Stimulated activated naive CD8-positive, alpha-beta T cell treated with anti-CD3 and anti-CD28 coated beads, Interleukin-15, Interleukin-2, amounts not matched to agents 100 ng/mL and 50 ng/mL, for 24 hours (primary cell): ENCODE results near the gene HAUS7.

Experiments used
- H3K27ac Mint-ChIP-seq: one replicate; pipeline ENCODE4 v1.8.0; 2021; ENCODE audit warnings: mild to moderate bottlenecking, mixed read lengths
- H3K27me3 Mint-ChIP-seq: one replicate; pipeline ENCODE4 v1.8.0; 2021; ENCODE audit warnings: mixed read lengths
- H3K36me3 Mint-ChIP-seq: one replicate; pipeline ENCODE4 v1.8.0; 2021; ENCODE audit warnings: low read depth, mixed read lengths
- H3K4me1 Mint-ChIP-seq: one replicate; pipeline ENCODE4 v1.8.0; 2021; ENCODE audit warnings: low read depth, mixed read lengths
- H3K4me3 Mint-ChIP-seq: one replicate; pipeline ENCODE4 v1.8.0; 2021; ENCODE audit warnings: mild to moderate bottlenecking, mixed read lengths
- H3K9me3 Mint-ChIP-seq: one replicate; pipeline ENCODE4 v1.8.0; 2021; ENCODE audit warnings: mixed read lengths

HAUS7 gene

DNA sequence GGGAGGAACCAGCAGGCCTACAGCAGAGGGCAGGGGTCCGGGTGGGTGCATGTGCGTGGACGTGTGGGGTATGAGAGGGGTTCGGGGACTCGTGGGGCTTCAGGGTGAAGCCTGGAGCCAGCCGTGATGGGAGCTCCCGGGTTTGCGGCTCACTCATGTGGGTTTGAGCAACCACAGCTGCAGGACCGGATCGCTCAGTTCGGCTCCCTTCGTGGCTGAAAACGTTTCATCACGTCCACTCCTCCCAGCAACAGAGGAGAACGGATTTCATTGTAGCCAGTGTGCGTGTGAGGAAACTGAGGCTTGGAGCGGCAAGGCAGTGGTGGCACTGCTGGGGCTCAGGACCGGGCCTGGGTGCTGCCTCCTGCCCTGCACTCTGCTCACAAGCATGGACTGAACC is 35.0 kb upstream of the HAUS7 start:
- Mint-ChIP-seq H3K27ac (no peak overlapping the region), H3K27me3 (no peaks in the 10 kb centered on the region), H3K36me3 (no peaks in the 10 kb centered on the region), H3K9me3 (no peaks in the 10 kb centered on the region), H3K4me3 (no peak overlapping the region), H3K4me1 (no peaks in the 10 kb centered on the region)

DNA sequence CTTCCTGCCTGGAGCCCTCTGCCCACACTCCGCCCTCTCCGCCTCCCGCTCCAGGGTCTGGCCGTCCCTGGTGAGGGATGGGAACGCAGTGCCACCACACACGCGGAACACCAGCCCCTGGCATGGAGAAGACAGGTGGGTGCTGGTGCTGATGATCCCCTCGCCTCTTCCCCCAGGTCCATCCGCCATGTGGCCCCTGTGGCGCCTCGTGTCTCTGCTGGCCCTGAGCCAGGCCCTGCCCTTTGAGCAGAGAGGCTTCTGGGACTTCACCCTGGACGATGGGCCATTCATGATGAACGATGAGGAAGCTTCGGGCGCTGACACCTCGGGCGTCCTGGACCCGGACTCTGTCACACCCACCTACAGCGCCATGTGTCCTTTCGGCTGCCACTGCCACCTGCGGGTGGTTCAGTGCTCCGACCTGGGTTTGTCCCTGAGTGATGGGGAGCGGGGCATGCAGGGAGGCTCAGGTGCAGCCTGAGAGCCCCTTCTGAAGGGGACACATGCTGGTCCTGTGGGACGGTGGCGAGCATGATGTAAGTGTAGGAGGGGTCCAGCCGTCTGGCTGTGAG is 34.2 kb upstream of the HAUS7 start:
- Mint-ChIP-seq H3K9me3 (no peaks in the 10 kb centered on the region), H3K27ac (no peak overlapping the region), H3K4me3 (no peak overlapping the region), H3K27me3 (no peaks in the 10 kb centered on the region), H3K36me3 (no peaks in the 10 kb centered on the region), H3K4me1 (no peaks in the 10 kb centered on the region)

DNA sequence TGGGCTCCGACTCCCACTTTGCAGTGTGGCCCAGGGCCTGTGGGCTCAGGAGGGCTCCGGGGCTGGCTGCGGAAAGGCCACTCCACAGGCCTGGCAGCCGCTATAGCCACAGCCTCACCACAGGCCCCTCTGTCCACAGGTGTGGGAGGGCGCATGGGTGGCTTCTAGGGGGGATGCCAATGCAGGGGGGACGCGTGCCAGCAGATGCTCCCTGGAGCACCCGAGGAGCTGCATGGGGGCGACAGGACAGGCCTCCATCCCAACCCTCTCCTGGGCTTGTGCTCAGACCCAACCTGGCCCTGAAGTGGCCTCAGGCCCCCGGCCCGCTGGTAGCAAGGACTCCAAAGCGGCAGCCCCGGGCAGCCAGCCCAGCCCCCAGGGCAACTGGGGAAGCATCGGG is 32.4 kb upstream of the HAUS7 start:
- H3K9me3 Mint-ChIP-seq, result no peaks in the 10 kb centered on the region
- no peaks in the 10 kb centered on the region for H3K27me3 Mint-ChIP-seq
- H3K4me1 Mint-ChIP-seq, result no peaks in the 10 kb centered on the region
- no peak overlapping the region for H3K27ac Mint-ChIP-seq
- no peaks in the 10 kb centered on the region for H3K36me3 Mint-ChIP-seq
- no peak overlapping the region for H3K4me3 Mint-ChIP-seq

DNA sequence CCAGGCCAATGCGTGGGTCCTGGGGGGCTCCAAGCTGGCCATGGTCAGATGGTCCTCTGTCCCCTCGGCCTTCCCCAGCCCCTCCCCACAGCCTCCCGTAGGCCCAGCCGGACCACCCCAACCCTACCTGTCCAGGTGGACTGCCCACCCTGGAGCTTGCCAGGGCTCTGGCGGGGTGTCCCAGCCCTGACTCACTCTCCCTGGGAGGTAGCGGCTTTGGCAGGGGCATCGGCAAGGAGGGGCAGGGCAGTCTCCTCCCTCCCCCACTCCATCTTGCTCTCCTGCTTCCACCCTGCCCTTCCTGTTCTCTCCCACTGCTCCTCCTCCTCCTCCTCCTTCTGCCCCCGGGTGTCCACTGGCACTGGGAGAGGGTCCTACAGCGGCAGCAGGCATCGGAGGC is 31.8 kb upstream of the HAUS7 start:
- H3K27ac Mint-ChIP-seq, result no peak overlapping the region
- no peaks in the 10 kb centered on the region for H3K4me1 Mint-ChIP-seq
- no peaks in the 10 kb centered on the region for H3K9me3 Mint-ChIP-seq
- H3K4me3 Mint-ChIP-seq, result no peak overlapping the region
- no peaks in the 10 kb centered on the region for H3K36me3 Mint-ChIP-seq
- H3K27me3 Mint-ChIP-seq, result no peaks in the 10 kb centered on the region

DNA sequence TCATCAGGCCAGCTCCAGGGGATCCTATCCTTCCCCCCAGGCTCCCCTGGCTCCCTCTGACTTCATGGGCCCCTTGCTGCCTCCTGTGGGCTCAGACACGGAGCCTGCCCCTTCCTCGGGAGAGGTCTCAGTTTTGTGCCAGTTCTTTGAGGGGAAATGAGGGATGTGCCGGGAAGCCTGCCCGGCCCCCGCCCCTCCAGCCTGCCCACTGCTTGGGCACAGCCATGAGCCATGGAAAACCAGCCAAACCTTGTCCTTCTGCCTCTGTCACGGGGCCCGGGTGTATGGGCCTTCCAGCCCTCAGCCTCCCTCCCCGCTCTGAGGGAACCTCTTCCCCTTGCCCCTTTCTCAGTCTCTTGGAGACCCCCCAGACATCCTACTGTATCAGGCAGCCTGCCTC is 31.2 kb upstream of the HAUS7 start:
- no peaks in the 10 kb centered on the region for H3K27me3 Mint-ChIP-seq
- no peaks in the 10 kb centered on the region for H3K4me1 Mint-ChIP-seq
- no peak overlapping the region for H3K27ac Mint-ChIP-seq
- no peaks in the 10 kb centered on the region for H3K36me3 Mint-ChIP-seq
- H3K9me3 Mint-ChIP-seq, result no peaks in the 10 kb centered on the region
- H3K4me3 Mint-ChIP-seq, result no peak overlapping the region

DNA sequence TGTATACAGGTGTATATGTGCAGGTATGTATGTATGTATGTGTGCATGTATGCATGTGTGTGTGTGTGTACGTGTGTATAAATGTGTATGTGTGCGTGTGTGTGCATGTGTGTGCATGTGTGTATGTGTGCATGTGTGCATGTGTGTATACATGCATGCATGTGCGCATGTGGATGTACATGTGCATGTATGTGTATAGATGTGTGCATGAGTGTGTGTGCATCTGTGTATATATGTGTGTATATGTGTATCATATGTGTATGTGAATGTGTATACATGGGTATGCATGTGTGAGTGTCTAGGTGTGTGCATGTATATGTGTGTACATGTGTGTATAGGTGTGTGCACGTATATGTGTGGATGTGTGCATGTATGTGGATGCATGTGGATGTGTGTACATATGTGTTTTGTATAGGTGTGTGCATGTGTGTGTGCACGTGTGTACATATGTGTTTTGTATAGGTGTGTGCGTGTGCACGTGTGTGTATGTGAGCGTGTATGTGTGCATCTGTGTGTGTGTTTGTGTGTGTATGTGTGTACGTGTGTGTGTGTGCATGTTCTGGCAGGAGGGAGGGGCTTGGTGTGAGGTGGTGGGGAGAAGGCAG is 30.4 kb upstream of the HAUS7 start:
- Mint-ChIP-seq H3K4me1 (no peaks in the 10 kb centered on the region), H3K36me3 (no peaks in the 10 kb centered on the region), H3K27me3 (no peaks in the 10 kb centered on the region), H3K4me3 (no peak overlapping the region), H3K9me3 (no peaks in the 10 kb centered on the region), H3K27ac (no peak overlapping the region)

DNA sequence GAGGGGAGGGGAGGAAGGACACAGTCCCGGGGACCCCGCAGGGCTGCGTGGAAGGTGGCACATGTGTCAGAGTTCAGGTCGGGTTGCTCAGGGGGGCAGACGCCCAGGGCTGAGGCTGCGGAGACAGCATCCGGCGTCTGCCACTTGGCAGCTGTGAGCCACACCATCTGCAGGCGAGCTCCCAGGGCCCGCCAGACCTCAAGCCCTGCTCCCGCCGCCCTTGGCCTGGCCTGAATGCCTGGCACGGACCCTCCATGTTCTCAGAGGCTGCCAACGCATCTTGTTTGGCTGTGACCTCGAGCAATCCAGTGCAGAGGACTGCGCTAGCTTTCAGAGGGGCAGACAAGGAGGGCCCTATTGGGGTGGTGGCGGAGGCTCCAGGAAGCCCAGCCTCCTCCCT is 29.5 kb upstream of the HAUS7 start:
- Mint-ChIP-seq H3K27ac (no peak overlapping the region), H3K9me3 (no peaks in the 10 kb centered on the region), H3K4me3 (no peak overlapping the region), H3K4me1 (no peaks in the 10 kb centered on the region), H3K36me3 (no peaks in the 10 kb centered on the region), H3K27me3 (no peaks in the 10 kb centered on the region)

DNA sequence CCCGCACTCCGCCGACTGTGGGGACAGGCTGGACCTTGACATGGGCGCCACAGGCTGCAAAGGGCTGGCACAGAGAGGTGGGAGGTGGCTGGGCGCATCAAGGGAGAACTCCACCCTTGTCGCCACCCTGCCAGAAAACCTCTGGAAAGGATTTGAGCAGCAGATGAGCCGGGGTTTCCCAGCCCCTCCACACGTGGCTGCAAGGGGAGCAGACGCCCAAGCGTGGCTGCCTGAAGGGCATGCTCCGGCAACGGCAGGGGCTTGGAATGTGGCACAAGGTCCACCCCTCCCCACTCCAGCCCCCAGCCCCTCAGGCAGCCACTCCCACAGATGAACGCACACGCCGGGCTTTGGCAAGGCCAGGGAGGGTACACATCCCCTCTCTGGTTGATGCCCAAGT is 29.0 kb upstream of the HAUS7 start:
- H3K4me1 Mint-ChIP-seq, result no peaks in the 10 kb centered on the region
- H3K9me3 Mint-ChIP-seq, result no peaks in the 10 kb centered on the region
- no peaks in the 10 kb centered on the region for H3K36me3 Mint-ChIP-seq
- H3K4me3 Mint-ChIP-seq, result no peak overlapping the region
- H3K27ac Mint-ChIP-seq, result no peak overlapping the region
- no peaks in the 10 kb centered on the region for H3K27me3 Mint-ChIP-seq

DNA sequence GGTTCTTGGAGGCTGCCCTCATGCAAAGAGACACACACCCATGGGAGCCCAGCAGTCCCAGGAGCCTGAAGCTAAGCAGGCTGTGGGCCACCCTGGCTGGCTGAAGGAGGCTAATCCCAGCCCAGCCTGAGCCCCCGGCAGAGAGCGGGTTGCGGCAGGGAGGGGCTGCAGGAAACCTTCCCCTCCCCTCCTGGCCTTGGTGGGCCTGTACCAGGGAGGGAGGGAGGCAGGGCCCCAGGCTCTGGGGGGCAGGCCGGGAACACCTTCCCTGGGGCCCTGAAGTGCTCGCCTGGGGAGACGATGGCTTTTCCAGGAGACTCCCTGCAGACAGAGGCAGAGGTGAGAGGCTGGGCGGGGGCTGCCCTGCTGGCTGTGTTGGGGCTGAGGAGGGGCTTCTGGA is 28.1 kb upstream of the HAUS7 start:
- no peak overlapping the region for H3K27ac Mint-ChIP-seq
- H3K36me3 Mint-ChIP-seq, result no peaks in the 10 kb centered on the region
- H3K4me3 Mint-ChIP-seq, result no peak overlapping the region
- no peaks in the 10 kb centered on the region for H3K4me1 Mint-ChIP-seq
- no peaks in the 10 kb centered on the region for H3K9me3 Mint-ChIP-seq
- H3K27me3 Mint-ChIP-seq, result no peaks in the 10 kb centered on the region

DNA sequence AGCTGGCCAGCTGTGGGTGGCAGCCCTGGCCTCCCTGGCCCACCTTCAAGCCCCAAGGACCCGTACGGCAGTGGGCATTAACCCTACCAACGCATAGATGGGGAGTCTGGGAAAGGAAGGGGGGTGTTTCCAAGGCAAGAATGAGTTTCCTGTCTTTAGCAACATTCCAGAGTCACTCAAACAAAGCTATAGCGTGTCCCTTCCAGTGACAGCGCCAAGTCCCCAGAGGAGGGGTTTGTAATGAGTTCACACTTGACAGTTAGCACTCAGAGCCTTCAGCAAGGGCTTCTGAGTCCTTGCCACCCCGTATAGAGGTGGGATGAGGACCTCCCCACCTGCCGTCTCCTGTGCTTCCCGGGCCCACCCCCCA is 26.2 kb upstream of the HAUS7 start:
- Mint-ChIP-seq H3K9me3 (no peaks in the 10 kb centered on the region), H3K4me3 (no peak overlapping the region), H3K4me1 (no peaks in the 10 kb centered on the region), H3K27me3 (no peaks in the 10 kb centered on the region), H3K36me3 (no peaks in the 10 kb centered on the region), H3K27ac (no peak overlapping the region)

DNA sequence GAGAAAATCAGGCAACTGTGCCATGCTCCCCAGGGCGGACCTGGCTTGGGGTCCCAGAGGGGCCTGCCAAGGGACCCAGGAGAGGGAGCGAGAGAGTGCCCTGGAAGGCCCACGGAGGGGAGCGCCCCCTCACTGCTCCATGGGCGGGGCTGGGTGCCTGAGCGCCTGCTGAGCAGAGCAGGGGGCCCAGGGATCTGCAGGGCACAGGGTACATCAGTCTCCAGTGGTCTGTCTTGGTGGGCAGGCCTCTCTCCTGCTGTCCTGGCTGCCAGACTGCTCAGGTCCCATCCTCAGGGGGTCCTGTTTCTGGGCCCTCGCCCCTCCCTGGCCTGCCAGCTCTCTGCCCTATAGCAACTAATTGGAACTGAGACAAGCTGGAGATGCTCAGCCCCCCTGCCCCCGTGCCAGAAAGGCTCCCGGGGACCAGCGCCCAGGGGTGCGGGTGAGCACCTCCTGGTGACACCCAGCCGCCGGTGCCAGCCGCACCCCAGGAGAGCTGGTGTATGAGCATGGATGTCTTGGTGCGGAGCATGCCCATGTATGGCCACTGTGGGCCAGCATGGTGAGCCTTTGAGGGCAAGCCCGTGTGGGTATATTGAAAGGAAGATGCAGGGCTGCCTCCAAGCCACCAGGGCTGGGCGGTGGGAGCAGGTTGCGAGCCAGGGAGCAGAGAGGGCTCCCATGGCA is 25.7 kb upstream of the HAUS7 start:
- no peaks in the 10 kb centered on the region for H3K27me3 Mint-ChIP-seq
- no peak overlapping the region for H3K4me3 Mint-ChIP-seq
- H3K4me1 Mint-ChIP-seq, result no peaks in the 10 kb centered on the region

DNA sequence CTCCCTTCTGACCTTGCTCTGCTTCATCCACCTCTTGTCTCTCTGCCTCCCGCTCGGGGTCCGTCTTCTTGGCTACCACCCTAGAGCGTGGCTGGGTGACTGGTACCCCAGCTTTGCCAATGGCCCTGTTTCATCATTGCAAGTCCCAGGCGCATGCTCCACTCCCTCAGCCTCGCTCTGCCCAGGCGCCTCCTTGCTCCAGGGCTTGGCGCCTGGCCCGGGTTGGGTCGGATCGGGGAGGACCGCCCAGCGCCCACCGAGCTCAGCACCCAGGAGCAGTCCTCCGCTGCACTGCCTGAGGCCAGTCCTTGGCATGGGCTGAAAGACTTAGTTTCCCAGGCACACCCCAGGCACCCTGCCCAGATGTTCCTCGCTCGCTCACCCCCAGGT is 25.0 kb upstream of the HAUS7 start:
- no peak overlapping the region for H3K27ac Mint-ChIP-seq
- H3K9me3 Mint-ChIP-seq, result no peaks in the 10 kb centered on the region
- H3K4me1 Mint-ChIP-seq, result no peaks in the 10 kb centered on the region
- no peak overlapping the region for H3K4me3 Mint-ChIP-seq
- H3K36me3 Mint-ChIP-seq, result no peaks in the 10 kb centered on the region
- H3K27me3 Mint-ChIP-seq, result no peaks in the 10 kb centered on the region

More for the DNA sequence above, 25.7 kb upstream of the HAUS7 start:
- Mint-ChIP-seq H3K27ac (no peak overlapping the region), H3K36me3 (no peaks in the 10 kb centered on the region), H3K9me3 (no peaks in the 10 kb centered on the region)

DNA sequence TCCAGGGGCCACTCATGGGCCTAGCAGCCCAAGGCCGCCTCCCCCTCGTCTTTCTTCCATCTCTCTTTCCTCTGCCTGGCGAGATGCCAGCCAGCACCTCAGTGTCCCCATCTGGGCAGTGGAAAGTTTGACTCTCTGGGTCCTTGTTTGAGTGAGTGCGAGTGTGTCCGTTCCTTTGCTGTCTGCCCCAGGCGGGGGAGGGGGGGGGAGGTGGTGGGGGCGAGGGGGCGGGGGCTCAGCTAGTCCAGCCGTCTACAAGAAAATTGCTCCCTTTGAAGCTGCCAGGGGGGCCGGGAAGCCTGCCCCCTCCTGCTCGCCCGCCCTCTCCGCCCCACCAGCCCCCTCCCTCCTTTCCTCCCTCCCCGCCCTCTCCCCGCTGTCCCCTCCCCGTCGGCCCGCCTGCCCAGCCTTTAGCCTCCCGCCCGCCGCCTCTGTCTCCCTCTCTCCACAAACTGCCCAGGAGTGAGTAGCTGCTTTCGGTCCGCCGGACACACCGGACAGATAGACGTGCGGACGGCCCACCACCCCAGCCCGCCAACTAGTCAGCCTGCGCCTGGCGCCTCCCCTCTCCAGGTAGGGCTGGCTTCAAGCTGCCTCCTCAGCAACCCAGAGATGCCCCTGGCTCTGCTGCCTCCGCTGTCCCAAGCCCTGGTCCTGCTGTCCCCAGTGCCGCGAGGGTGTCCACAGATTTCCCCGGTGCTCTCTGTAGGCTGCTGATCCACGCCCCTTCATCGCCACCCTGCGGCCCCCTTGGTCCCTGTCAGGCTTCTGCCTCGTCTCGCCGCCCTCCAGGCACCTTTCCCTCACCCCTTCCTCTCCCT is 24.4 kb upstream of the HAUS7 start, which contains the start of gene BGN:
BGN (plus strand) TSS at position 440 of the 821 bp plus-strand sequence. CDS start 9,652 bp downstream, outside the sequence.
- no peak within 1 kb of the TSS for H3K27ac Mint-ChIP-seq
- no peaks in the 10 kb centered on the region for H3K36me3 Mint-ChIP-seq
- no peaks in the 10 kb centered on the region for H3K4me1 Mint-ChIP-seq
- no peaks in the 10 kb centered on the region for H3K27me3 Mint-ChIP-seq
- no peaks in the 10 kb centered on the region for H3K9me3 Mint-ChIP-seq
- H3K4me3 Mint-ChIP-seq, result no peak within 1 kb of the TSS

DNA sequence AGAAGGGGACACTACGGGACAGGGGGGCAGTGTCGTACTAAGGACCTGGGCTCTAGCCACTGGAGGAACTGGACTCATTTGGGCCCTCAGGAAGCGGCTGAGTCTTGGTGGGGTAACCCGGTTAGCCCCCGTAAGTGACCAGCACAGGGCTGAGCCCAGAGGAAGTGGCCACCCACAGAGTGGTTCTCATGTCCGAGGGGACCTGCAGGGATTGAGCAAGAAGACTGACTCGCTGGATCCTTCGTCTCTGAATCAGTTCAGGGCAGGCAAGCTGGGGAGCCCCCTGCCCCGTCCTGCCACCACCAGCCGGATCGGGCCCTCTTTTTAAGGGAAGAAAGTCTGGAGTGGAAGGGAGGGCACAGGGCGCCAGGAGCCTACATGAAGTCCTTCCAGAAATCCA is 23.7 kb upstream of the HAUS7 start:
- no peaks in the 10 kb centered on the region for H3K4me1 Mint-ChIP-seq
- no peaks in the 10 kb centered on the region for H3K36me3 Mint-ChIP-seq
- no peak overlapping the region for H3K27ac Mint-ChIP-seq
- no peaks in the 10 kb centered on the region for H3K27me3 Mint-ChIP-seq
- H3K9me3 Mint-ChIP-seq, result no peaks in the 10 kb centered on the region
- H3K4me3 Mint-ChIP-seq, result no peak overlapping the region

DNA sequence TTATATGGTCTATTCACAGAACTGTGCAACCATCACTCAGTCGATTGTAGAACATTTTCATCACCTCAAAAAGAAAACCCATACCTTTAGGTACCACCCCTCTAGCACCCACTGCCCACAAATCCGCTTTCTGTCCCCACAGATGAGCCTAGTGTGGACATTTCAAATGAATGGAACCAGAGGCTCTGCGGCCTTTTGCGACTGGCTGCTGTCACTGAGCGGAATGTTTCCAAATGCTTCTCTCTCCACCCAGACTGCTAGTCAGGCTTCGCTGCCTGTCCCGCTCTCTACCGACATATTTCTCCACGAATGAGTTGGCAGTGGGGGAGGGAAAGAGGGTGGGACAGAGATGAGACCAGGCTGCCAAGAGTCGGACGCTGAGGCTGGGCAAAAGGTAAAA is 22.7 kb upstream of the HAUS7 start:
- H3K4me1 Mint-ChIP-seq, result no peaks in the 10 kb centered on the region
- no peak overlapping the region for H3K4me3 Mint-ChIP-seq
- H3K36me3 Mint-ChIP-seq, result no peaks in the 10 kb centered on the region
- no peaks in the 10 kb centered on the region for H3K9me3 Mint-ChIP-seq
- H3K27me3 Mint-ChIP-seq, result no peaks in the 10 kb centered on the region
- H3K27ac Mint-ChIP-seq, result no peak overlapping the region
